Stimulated activated CD4-positive, alpha-beta T cell treated with anti-CD3 and anti-CD28 coated beads, Interleukin-2, amount 100 ng/mL, for 4 hours (primary cell): Measurements from ENCODE around the gene PYROXD2.
"Not testable (repeated sequence)": the region's sequence is repeated elsewhere in the genome, so short reads cannot be mapped to it uniquely, and the experiment has no call there.

Source experiments
- DNase-seq: peaks from one replicate; pipeline ENCODE4 v3.0.0-alpha.2; 2020; ENCODE audit warnings: low read depth

The PYROXD2 gene

DNA sequence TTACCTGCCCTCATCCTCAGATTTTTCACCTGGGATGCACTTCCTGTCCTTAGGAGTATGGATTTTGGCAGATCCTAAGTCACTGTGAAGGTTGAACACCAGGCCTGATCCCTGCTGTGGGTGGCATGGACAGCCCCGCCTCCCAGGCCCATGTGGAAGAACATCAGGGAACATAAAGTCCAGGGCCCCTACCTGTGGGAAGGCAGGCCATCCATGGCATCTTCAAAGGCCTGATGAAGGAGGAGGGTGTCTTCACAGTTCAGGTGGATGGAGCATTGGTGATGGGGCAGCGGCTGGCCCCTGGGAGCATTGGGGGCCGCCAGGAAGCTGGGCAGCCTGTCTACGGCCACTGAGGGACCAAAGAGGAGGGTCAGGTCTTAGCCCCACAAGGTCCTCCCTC is 24.6 kb downstream of the PYROXD2 start:
- DNase-seq, result no peak

DNA sequence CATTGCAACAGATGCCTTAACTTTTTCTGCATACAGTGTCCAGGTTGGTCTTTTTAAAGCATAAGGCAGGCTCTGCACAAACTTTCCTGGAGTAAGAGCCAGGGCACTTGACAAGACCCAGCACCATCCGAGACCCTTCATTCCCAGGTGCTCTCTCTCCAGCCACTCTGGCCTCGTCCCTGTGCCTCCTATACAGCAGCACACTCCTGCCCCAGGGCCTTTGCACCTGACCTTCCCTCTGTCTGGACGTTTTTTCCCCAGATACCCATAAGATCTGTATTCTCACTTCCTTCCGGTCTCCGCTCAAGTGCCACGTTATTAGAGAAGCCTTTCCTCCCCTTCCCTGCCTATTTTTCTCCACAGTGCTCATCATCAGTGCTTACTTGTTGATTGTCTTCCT is 25.6 kb downstream of the PYROXD2 start:
- DNase-seq, result no peak

DNA sequence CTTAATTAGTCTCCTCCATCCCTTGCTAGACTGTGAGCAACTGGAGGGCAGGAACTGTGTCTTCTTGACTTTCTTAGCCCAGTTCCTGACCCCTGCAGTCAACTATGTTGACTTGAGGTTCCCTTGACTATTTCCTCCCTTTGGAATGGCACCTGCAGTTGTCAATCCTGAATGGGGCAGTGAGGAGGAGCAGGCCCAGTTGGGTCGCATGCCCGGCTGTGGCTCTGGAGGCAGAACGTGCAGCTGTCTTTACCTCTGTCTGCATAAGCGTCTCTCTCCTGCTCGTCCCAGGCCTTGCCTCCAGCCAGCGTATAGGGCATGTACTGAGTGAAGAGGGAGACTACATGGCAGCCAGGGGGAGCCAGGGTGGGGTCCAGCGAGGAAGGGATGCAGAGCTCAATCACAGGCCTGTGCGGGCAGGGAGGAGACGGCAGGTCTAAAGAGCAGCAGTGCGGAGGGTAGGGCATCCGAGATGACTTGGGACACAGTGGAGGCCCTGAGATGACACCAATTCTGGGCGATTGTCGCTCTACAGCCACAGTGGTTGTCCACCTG is 26.8 kb downstream of the PYROXD2 start:
- DNase-seq, result no peak

DNA sequence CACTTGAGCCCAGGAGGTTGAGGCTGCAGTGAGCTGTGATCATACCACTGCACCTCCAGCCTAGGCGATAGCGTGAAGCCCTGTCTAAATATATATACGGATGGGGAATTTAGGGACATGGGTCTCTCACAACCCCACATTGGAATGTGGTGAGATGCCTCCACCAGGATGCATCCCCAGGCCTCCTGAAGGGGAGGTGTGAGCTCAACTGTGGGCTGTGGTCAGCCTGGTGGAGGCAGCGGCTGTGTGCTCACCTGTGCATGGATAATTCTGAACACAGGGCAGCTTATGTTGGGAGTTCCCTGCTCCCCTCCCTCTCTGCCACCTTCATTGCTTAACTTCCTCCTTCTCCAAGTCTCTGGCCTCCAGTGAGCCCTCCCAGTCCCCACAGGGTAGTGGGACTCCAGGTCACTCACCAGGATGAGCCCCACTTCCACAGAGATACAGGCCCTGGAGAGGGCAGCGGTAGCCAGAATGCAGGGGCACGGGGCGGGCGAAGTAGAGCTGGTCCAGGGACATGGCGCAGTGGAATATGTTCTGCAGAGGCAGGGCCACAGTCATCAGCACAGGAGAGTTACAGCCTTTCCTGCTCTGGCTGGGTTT is 30.4 kb downstream of the PYROXD2 start:
- no peak for DNase-seq

DNA sequence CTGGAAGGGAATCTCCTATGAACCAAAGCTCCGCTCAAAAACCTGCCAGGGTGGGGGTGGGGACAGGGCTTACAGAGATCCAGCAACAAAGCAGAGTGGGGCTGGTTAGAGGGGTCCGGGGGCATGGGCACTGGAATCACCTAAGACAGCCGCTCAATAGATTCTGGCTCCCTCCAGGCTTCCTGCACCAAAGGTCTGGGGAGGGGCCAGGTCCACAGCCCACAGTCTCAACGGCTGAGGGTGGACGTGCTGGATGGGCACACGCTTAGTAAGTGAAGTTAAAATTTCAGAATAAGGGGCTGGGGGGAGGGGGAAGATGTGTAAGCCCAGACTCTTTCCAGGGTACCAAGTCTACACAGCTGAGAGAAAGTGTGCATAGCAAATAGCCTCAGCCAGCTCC is 31.1 kb downstream of the PYROXD2 start:
- DNase-seq, result no peak

DNA sequence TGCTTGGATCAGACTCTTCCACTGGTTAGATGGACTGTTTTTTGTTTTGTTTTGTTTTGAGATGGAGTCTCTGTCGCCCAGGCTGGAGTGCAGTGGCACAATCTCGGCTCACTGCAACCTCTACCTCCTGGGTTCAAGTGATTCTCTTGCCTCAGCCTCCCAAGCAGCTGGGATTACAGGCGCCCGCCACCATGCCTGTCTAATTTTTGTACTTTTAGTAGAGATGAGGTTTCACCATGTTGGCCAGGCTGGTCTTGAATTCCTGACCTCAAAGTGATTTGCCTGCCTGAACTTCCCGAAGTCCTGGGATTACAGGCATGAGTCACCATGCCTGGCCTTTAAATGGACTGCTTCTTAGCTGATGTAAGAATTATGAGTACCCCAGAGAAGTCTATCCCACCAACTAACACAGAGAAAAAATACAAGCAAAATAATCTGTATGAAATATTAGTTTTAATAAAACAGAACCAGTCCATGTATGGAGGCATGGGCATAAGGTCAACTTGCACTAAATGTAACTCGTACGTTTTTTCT is 31.8 kb downstream of the PYROXD2 start:
- DNase-seq, result not testable (repeated sequence)

DNA sequence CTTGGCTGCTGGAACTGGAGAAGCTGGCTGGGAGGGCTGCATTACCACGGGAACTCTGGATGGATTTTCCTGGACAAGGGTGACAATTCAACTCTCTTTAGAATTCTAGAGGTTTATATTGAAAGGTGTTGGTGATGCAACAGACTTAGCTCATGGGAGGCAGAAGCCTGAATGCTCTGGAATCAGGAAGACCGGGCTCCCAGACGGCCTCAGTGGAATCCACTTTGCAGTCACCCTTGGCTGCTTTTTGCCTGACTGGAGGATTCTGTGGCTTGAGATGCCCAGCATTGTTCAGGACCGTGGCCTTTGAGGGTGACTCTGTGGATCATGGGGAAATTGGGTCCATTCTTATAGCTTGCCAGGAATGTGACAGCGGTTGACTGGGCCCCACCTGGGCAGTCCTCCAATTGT is 32.3 kb downstream of the PYROXD2 start:
- no peak for DNase-seq

DNA sequence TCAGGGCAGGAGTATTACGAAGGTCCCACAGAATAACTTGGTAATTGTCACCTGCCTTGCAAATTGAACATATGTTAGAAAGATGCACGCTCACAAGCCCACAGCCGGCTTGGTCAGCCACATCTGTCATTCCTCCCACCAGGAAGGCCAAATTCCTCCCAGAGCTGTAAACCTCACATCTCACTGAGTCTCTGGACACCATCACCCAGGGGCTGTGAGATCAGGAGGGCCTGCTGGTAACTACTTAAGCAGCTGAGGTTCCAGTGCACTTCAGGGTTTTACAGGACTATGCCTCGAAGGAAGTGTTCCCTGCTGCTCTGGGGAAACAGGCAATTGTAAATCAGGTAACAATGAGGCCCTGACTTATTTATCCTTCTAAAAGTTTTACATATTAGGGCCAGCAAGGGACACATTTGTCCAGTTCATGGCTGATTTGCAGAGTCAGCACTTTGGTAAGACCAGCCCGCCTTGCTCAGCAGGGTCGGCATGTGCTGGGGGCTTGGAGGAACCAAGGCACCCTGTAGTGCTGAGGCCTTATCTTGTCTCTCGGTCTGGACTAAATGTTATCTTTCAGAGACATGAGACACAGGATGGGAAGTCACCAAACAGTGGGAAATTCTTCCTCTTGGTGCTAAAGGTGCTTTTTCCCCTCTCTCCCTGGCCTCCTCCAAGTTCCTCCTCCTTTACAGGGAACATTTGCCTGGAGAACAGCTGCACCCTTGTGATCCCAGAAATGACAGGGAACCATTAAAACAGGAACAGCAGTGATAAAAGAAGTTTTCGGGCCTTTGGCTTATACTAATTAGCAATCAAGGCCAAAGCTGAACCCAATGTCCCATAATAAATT is 34.3 kb downstream of the PYROXD2 start:
- DNase-seq, result no peak

DNA sequence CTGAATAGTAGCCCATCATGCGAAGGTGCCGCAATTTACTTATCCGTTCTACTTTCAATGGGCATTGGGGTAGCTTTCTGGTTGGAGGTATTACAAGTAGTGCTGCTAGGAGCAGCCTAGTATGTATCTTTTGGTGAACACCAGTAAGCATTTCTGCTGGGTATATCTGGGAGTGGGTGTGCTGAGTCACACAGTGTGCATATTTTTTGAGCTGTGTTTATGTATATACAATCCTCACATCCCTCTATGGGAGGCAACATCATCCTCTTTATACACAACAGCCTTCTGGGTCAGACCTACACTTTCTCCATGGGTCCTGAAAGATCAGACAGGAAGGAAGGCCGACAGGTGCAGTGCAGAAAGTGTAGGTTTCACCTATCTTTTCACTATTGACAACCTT is 36.3 kb downstream of the PYROXD2 start:
- no peak for DNase-seq

DNA sequence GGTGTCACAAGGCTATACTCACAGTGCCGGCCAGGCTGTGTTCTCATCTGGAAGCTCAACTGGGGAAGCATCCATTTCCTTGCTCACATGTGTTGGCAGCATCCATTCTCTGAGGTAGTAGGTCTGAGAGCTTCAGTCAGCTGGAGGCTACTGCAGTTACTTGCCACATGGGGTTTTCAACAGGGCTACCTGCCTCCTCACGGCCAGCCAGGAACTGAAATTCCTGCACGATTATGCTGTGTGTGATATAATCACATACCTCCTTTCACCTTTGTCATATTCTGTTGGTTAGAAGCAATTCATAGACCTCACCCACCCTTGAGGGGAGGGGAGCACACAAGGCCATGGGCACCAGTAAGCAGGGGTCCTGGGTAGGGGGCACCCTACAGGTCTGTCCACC is 37.4 kb downstream of the PYROXD2 start:
- no peak for DNase-seq

DNA sequence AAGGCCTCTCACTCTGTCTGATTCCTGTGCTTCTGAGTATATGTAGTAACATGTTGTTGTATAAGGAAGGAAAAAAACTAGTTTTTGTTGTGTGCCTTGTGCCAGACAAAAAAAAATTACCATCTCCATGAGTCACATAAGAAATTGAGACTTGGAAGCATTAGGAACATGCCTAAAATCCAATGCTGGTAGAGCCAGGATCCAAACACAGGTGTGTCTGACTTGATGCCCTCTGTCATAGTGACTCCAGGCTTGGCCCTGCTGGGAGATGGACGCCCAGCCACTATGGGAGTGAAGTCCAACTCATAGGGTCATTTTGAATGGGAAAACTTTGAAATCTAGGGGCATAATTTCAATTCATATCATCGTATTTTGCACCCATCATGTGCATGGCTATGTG is 38.0 kb downstream of the PYROXD2 start:
- DNase-seq, result no peak

DNA sequence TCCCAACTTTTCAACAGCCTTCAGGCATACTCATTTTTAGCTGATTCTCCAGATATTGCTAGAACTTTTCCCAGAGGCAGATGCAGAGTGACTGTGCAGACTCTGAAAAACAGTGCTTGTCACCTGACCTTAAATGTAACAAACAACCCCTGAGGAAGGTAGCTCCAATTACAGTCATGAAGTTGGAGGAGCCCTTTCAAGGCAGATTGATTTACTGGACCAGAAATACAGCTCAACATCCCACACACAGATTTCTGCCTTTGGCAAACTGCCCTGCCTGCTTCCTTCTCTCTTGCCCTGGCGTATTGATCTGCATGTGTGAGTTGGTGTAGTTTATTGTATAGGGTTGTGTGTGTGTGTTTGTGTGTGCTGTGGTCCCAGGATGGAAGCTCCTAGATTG is 38.5 kb downstream of the PYROXD2 start:
- DNase-seq, result no peak

DNA sequence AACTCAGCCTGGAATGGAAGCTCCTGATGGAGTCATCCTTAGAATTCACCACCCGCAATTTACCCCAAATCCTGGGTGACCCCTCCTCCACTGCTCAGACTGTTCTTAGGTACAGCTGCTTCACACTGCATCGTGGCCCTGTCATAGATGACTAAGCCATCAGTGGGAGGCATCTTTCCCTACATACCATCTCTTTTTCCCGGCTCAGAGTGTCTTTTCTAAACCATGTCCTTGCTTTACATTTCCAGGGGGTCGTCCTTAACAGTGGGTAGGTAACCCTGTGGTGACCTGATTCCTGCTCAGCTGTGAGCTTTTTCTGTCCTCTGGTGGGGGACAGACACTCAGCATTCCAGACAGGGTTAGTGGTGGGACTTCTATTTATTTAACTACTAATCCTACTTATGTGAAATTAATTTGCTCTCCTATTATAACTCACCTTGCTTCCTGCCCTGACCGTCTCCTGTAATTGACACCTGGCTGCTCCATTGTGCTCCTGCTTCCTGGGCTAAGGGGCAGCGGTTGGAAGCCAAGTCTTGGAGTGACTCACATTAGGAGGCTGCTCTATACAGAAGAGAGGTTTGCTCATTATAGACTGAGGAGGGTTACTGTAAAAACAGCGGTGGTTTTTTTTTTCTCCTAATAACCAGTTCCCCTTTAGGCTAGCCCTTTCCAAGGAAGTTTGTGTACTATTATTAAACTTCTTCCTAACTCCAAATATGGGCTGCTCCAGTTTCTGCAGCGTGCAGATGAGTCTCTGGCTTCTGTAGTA is 40.6 kb downstream of the PYROXD2 start:
- DNase-seq, result no peak

DNA sequence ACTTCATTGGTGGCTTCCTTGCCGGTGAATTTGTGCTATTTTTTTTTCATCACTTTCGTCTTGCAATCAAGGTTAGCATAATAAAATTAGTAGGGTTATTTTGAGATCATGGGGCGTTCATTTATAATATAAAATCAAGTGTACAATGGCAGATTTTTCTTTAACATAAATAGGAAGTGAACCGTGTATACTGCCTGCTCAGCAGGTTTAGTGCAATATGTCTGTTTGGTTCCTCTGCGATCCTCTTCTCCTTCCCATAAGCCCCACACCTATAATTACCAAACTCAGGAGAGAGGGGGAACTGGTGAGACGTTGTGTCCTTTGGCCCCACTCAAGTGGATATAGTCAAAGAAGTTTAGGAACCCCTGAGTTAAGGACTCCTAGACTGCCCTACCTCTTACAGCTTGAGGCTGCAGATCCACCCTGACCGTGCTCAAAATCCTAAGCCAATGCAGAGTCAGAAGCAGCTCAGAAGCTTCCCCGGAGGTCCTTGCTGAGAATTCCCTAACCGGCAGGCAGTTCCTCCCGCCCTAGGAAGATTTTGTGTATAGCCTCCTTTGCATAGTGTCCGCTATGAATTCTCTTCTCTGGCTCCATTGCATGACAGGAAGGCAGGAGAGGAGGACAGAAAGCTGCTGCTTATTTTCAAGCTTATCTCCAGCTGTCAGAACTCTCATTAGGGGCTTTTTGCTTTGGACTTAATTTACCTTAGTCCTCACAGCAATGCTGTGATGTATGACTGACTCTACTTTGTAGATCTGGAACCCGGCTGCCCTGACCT is 41.5 kb downstream of the PYROXD2 start:
- no peak for DNase-seq

DNA sequence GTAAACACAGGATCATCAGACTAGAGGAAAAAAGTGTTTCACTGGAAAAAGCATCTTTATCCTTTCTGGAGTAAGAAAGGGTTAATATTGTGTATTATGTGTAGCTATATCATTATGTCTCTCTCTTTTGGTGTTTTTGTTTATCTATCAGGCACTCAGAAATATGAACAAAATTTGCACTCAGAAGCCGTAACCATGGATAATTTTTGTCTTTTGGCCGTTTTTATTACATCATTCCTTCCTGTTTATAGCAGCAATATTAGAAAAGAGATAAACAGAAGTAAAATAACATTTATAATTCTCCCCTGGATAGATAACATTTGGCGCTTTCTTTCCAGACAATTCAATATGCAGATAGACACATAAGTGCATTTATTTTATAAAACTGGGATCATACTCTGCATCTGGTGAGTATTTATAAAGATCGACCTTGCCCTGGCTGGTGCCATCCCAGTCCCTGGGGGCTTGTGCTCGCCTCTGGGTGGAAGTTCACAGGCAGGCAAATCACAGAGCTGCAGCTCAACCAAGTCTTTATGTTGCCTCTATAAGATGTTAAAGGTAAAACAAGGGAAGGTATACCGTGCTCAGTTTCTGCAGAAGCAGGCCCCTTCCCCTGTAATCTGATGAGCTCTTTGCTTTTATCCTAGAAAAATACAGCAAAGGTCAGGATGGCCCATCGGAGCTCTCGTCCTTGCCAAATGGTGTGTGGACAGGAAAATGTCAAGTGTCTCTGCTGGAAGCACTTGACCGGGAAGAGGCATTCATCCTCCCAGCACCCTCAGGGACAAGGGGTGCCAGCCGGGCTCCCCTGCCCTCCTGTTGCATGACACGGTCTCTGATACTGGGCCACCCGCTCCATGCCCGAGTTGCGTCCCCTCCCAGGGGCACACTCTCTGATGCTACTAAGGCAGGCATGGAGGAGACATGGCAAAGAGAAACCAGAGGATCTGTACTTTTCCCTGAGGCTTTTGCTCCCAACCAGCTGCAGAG is 43.9 kb downstream of the PYROXD2 start:
- no peak for DNase-seq

DNA sequence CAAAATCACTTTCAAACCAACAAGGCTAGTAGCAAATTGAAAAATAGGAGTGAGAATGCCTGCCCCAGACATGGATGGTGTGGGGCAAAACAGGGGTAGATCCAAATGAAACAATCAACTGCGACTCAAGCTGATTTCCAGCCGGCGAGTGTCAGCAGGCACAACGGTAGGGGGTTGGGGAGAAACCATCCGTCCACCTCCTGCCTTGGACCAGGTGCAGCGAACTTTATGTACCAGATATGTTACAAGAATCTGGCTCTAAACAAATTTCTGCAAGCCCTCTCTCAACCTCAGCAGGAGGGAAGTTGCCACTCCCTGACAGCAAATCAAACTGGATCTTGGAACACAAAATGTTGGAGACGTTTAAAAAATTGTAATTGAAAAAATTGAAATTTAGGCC is 45.2 kb downstream of the PYROXD2 start:
- no peak for DNase-seq

DNA sequence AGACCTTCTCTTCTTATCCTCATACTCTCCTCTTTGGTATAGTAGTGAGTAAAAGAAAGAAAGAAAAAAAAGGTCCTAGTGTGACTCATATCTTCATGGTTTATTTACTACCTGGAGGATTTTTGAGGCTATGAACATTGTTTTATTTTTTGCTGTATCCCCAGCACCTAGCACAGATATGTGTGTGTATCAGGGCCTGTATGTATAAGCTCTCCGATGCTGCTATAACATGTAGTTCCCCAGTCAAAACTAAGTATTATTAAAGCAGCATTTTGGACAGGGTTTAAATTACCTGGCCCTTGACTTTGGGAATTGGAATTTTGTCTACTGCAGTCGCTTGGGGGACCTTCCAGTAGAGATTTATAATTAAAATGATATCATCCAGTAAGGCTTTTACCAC is 46.3 kb downstream of the PYROXD2 start:
- DNase-seq, result no peak

DNA sequence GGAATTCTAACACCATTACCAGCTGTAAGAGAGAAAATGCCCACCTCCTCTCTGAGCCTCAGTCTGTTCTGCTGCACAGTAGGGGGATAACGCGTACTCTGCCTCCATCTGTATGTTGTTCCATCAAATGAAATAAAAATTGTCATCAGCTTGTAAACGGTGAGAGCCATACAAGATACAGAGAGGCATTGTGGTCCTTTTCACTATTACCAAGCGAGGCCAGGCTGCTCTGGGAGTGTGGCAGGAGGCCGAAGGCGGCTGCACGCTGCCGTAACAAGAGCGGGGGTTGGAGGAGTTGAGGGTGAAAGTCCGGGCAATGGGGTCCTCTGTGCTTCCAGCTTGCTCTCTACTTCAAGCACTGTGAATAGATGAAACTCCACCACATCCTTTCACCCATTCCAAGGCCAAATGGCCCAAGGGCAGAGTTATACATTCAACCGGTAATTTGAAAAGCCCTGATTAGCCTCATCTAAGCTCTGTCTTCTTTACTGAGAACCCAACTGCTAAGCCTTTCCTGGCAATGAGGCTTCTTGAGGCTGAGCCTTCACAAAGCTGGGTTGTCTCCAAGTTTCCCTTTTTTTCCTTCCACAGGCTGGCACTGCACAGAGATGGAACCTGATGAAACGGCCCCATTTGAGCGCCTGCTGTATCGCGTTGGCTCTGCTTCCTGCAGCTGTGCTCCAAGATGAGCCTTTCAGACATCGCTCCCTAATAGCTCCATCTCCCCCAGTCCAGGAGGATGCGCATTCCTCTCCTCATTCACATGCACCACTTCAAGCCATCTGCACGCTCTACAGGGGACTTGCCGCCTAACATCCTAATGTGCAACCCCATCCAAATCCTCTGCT is 47.2 kb downstream of the PYROXD2 start:
- DNase-seq, result no peak

DNA sequence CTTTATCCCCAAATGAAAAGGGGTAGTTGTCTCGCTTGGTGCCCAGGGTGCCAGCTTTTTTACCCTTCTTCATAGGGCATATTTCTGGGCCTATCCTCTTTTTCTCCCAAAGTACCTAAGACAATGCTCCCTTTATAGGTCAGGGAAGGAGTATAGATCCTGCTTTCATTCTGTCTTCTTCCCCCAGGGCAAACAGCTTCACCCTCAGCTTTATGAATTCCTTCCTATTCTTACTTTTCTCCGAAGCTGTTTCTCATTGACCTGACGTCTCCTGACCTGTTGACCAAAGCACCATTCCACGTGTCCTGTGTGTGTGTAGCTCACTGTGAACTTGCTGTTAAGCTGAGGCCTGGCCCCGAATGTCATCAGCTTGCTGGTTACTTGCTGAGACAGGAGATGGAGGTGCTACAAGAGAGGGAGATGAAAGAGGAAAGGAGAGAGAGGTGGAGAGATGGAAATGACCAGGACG is 48.9 kb downstream of the PYROXD2 start:
- no peak for DNase-seq
